Measurements from ENCODE around the gene PPP2R2B. TPM values are rescaled to one million over a fixed set of nuclear protein-coding genes. Genes with fewer than 3 reads are reported as not detected.
A peak's percentile ranks its signal among the peaks of the same experiment; 100 is the strongest.

PPP2R2B gene
- total and polyA plus RNA-seq, 2 donors (not counting 1 experiment from before 2014, with no cell fraction given) = 0.67 to 1.5 TPM

- Histone ChIP-seq H3K27ac (ENCODE audit: insufficient read depth, low read length) (no peak overlapping the region), H2AFZ (ENCODE audit: low read length) (no peak overlapping the region), H3K9ac (ENCODE audit: insufficient read depth, low read length) (no peak overlapping the region), H4K20me1 (ENCODE audit: control insufficient read depth, extremely low read depth, insufficient read depth, low read length) (no peaks in the 10 kb centered on the region), H3K79me2 (ENCODE audit: control insufficient read depth, insufficient read depth, low read length) (no peaks in the 10 kb centered on the region), H3K4me3 (replicated peaks in 1 of 4; ENCODE audit: control extremely low read depth in 1 of 4, insufficient read depth in 1 of 4, low read depth in 3 of 4, low read length in 4 of 4) (no peak overlapping the region), H3K27me3 (ENCODE audit: control insufficient read depth, insufficient read depth, low read length) (no peaks in the 10 kb centered on the region), H3K4me2 (ENCODE audit: extremely low read depth, insufficient read depth, low read length) (no peak overlapping the region), H3K4me1 (ENCODE audit: control insufficient read depth, extremely low read depth, insufficient read depth, low read length) (no peaks in the 10 kb centered on the region), H3K36me3 (ENCODE audit: control insufficient read depth, insufficient read depth, low read length) (no peaks in the 10 kb centered on the region), H3K9me3 (ENCODE audit: control insufficient read depth, insufficient read depth, low read depth, low read length) (no peaks in the 10 kb centered on the region)
- no peak for TF ChIP-seq EZH2 (IDR thresholded peaks at IDR 0.05; ENCODE audit: low read length, missing control alignments)
- no peak for TF ChIP-seq CTCF (conservative IDR thresholded peaks at IDR 0.05 in 1 of 2, IDR thresholded peaks at IDR 0.05 in 1 of 2; ENCODE audit: low read depth in 1 of 2, low read length in 2 of 2)
- DNase-seq (ENCODE audit: low read depth in 2 of 2) = no peak
Measured at GRCh38 chr5:146574713-146575112, 303.8 kb downstream of the PPP2R2B start.

- H3K9ac ChIP-seq (ENCODE audit: insufficient read depth, low read length) = no peak overlapping the region
- no peaks in the 10 kb centered on the region for H3K4me1 ChIP-seq (ENCODE audit: control insufficient read depth, extremely low read depth, insufficient read depth, low read length)
- TF ChIP-seq EZH2 (IDR thresholded peaks at IDR 0.05; ENCODE audit: low read length, missing control alignments) (no peak), CTCF (conservative IDR thresholded peaks at IDR 0.05 in 1 of 2, IDR thresholded peaks at IDR 0.05 in 1 of 2; ENCODE audit: low read depth in 1 of 2, low read length in 2 of 2) (no peak)
- H3K4me3 ChIP-seq (replicated peaks in 1 of 4; ENCODE audit: control extremely low read depth in 1 of 4, insufficient read depth in 1 of 4, low read depth in 3 of 4, low read length in 4 of 4) = no peak overlapping the region
- no peaks in the 10 kb centered on the region for H4K20me1 ChIP-seq (ENCODE audit: control insufficient read depth, extremely low read depth, insufficient read depth, low read length)
- H3K4me2 ChIP-seq (ENCODE audit: extremely low read depth, insufficient read depth, low read length) = no peak overlapping the region
- no peaks in the 10 kb centered on the region for H3K27me3 ChIP-seq (ENCODE audit: control insufficient read depth, insufficient read depth, low read length)
- no peak overlapping the region for H2AFZ ChIP-seq (ENCODE audit: low read length)
- no peaks in the 10 kb centered on the region for H3K79me2 ChIP-seq (ENCODE audit: control insufficient read depth, insufficient read depth, low read length)
- H3K9me3 ChIP-seq (ENCODE audit: control insufficient read depth, insufficient read depth, low read depth, low read length) = no peaks in the 10 kb centered on the region
- H3K27ac ChIP-seq (ENCODE audit: insufficient read depth, low read length) = no peak overlapping the region
- H3K36me3 ChIP-seq (ENCODE audit: control insufficient read depth, insufficient read depth, low read length) = no peaks in the 10 kb centered on the region
- DNase-seq (ENCODE audit: low read depth in 2 of 2) = no peak
Measured at GRCh38 chr5:146568161-146568560, 310.4 kb downstream of the PPP2R2B start.

DNA sequence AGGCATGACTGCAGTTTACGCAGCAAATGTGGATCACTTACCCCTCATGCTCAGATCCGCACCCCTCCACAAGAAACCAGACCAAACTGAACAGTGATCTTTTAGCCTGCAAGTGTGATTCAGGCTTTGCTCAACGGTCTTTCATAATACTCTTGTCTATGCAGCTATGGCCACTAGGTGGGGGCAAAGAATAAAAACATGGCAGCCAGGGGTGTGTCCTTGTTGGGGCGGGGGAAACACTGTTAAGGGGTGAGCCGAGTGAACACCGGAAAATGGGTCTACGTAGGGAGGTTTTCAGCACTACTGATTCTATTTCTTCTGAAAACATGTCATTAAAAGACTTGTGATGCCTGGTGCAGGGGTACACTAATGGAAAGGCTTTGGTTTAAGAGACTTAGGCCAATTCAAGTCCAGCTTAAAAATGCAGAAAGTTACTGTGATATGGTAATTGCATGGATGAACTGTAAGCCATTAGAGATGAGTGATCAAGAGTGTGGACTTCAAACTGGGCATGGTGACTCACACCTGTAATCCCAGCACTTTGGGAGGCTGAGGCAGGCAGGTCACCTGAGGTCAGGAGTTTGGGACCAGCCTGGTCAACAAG is 312.7 kb downstream of the PPP2R2B start:
- H3K4me2 ChIP-seq (ENCODE audit: extremely low read depth, insufficient read depth, low read length) = no peak overlapping the region
- no peak overlapping the region for H3K9ac ChIP-seq (ENCODE audit: insufficient read depth, low read length)
- TF ChIP-seq EZH2 (IDR thresholded peaks at IDR 0.05; ENCODE audit: low read length, missing control alignments) (no peak), CTCF (conservative IDR thresholded peaks at IDR 0.05 in 1 of 2, IDR thresholded peaks at IDR 0.05 in 1 of 2; ENCODE audit: low read depth in 1 of 2, low read length in 2 of 2) (peak; percentile 56 to 77)

More for the DNA sequence above, 312.7 kb downstream of the PPP2R2B start:
- Histone ChIP-seq H3K79me2 (ENCODE audit: control insufficient read depth, insufficient read depth, low read length) (no peaks in the 10 kb centered on the region), H4K20me1 (ENCODE audit: control insufficient read depth, extremely low read depth, insufficient read depth, low read length) (no peaks in the 10 kb centered on the region), H3K4me1 (ENCODE audit: control insufficient read depth, extremely low read depth, insufficient read depth, low read length) (no peaks in the 10 kb centered on the region), H3K4me3 (replicated peaks in 1 of 4; ENCODE audit: control extremely low read depth in 1 of 4, insufficient read depth in 1 of 4, low read depth in 3 of 4, low read length in 4 of 4) (no peak overlapping the region), H3K27me3 (ENCODE audit: control insufficient read depth, insufficient read depth, low read length) (no peaks in the 10 kb centered on the region), H3K36me3 (ENCODE audit: control insufficient read depth, insufficient read depth, low read length) (no peaks in the 10 kb centered on the region), H3K9me3 (ENCODE audit: control insufficient read depth, insufficient read depth, low read depth, low read length) (no peaks in the 10 kb centered on the region), H2AFZ (ENCODE audit: low read length) (no peak overlapping the region), H3K27ac (ENCODE audit: insufficient read depth, low read length) (no peak overlapping the region)
- peak; percentile 44 to 75 for DNase-seq (ENCODE audit: low read depth in 2 of 2)

Measured in fibroblast of lung (primary cell).